Activated T-helper 1 cell treated with anti-CD3 and anti-CD28 coated beads, Interleukin-12 subunit alpha, Interleukin-12 subunit beta, Interleukin-2, Interleukin-4 antibody, amounts not matched to agents 30 ng/mL and 10 ng/mL and 1 ng/mL, durations not matched to agents 14 hours and 24 hours and 36 hours (primary cell): ENCODE measurements around the gene NIPAL3. TPM values are rescaled to one million over a fixed set of nuclear protein-coding genes. Genes with fewer than 3 reads are reported as not detected.
"Not testable (repeated sequence)": the region's sequence is repeated elsewhere in the genome, so short reads cannot be mapped to it uniquely, and the experiment has no call there.

ENCODE experiments used
- DNase-seq: peaks from one replicate; pipeline ENCODE4 v3.0.0; 2021; ENCODE audit warnings: low spot score
- H3K27ac Mint-ChIP-seq: one replicate; pipeline ENCODE4 v1.8.0; 2021; ENCODE audit warnings: mild to moderate bottlenecking, mixed read lengths
- H3K27me3 Mint-ChIP-seq: one replicate; pipeline ENCODE4 v1.8.0; 2022; ENCODE audit warnings: mild to moderate bottlenecking, moderate library complexity, mixed read lengths; ENCODE audit not compliant: insufficient read depth
- H3K36me3 Mint-ChIP-seq: one replicate; pipeline ENCODE4 v1.8.0; 2021; ENCODE audit warnings: low read depth, mixed read lengths
- H3K4me1 Mint-ChIP-seq: one replicate; pipeline ENCODE4 v1.8.0; 2021; ENCODE audit warnings: low read depth, mixed read lengths
- H3K4me3 Mint-ChIP-seq: one replicate; pipeline ENCODE4 v1.8.0; 2021; ENCODE audit warnings: mild to moderate bottlenecking, moderate library complexity, mixed read lengths
- H3K9me3 Mint-ChIP-seq: one replicate; pipeline ENCODE4 v1.8.0; 2021; ENCODE audit warnings: mixed read lengths
- intact Hi-C: fragments of 100-400 bp; cut with micrococcal nuclease; formaldehyde crosslinking; loops from one replicate; pipeline ENCODE4 v1.15.1; 2024
- total RNA-seq: library from RNA; stranded (reverse); gene quantifications from 2 replicates; pipeline ENCODE4 v1.2.3, GENCODE V29; 2022

Gene NIPAL3
- total RNA-seq, 1 donor from 2014 or later = 23.5 TPM

DNA sequence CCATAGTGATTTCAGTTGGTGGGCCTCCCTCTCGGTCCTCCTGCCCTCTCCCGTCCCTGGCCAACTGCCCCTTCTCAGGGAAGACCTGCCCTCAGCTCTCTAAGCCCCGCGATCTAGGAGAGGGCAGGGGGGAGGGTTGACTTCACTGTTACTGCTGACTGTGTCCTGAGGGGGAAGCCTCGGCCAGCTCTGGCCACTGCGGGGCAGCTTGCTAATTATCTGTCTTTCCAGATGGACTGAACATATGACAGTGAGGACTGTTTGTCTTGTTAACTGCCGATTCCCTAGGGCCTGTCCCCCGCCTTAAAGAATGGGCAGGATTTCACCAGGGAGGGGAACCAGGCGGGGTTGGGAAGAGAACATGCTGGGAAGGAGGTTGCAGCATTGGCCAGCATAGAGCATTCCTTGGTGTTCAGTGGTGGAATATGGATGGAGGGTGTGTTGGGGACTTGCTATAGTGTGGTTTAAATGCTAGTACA lies 22.9 kb downstream of the NIPAL3 start:
- no peak for DNase-seq
- intact Hi-C loops = no loop called here
- Mint-ChIP-seq H3K9me3 (no peaks in the 10 kb centered on the region), H3K36me3 (peaks cover 17% of the 10 kb centered on the region), H3K4me3 (no peak overlapping the region), H3K27ac (no peak overlapping the region), H3K4me1 (no peaks in the 10 kb centered on the region), H3K27me3 (no peaks in the 10 kb centered on the region)

DNA sequence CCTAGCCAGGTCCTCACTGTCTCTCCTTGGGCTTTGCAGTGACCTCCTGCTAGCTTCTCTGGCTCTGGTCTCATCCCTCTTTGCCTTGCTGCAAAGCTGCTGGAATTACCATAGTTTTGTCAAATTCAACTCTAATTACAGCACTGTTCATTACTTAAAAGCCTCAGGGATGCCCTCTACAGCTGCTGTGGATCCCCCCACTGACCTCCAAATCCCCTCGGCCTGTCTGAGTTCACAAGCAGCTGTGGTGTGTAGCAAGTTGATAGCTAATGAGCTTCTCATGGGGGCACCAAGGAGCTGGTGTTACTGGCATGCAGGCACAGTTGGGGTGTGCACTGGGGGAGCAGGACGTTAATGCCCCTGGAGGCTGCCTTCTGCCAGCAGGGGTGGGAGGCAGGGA lies 24.8 kb downstream of the NIPAL3 start:
- Mint-ChIP-seq H3K9me3 (no peaks in the 10 kb centered on the region), H3K27me3 (no peaks in the 10 kb centered on the region), H3K27ac (no peak overlapping the region), H3K36me3 (peaks cover 20% of the 10 kb centered on the region), H3K4me3 (no peak overlapping the region), H3K4me1 (no peaks in the 10 kb centered on the region)
- DNase-seq = no peak
- intact Hi-C loops = no loop called here

DNA sequence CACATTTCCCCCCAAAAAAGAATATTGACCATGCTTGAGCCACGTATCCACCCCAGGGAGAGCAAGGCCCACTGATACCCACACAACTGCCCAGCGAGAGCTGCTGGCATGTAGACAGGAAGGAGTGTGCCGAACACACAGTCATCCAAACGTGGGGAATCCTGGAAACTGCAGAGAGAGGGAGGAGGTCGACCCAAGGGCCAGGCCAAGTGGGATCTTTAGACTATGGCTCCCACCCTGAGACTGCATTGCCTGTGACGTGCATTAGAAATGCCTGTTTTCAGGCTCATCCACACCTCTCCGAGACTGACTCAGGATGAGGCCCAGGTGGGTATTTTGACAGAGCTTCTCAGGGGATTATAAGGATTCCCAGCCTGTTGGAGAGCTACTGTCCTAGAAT lies 25.9 kb downstream of the NIPAL3 start:
- DNase-seq = no peak
- Mint-ChIP-seq H3K36me3 (peaks cover 21% of the 10 kb centered on the region), H3K27me3 (no peaks in the 10 kb centered on the region), H3K4me1 (no peaks in the 10 kb centered on the region), H3K4me3 (no peak overlapping the region), H3K9me3 (no peaks in the 10 kb centered on the region), H3K27ac (no peak overlapping the region)
- intact Hi-C loops = no loop called here

DNA sequence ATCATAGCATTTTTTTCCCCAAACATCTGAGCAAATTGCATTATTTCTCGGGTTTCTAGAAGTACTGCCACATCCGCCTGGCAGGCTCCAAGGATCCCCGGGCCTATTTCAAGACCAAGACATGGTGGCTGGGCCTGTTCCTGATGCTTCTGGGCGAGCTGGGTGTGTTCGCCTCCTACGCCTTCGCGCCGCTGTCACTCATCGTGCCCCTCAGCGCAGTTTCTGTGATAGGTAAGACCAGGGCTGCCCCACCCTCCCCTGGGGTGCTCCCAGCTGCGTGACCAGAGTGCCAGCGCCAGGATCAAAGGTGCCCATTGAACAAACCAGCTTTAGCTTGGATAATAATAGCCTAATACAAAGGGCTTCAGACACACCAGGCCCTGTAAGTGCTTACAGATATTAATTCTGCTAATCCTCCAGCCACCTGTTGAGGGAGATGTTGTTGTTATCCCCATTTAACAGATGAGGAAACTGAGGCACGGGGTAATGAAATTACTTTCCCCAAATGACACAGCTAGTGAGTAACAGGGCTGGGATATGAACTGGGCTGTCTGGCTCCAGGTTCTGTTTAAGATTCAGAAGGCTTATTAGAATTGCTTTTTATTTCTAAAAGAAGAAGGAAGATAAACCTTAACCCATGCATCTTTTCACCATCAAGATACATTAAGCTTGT lies 26.5 kb downstream of the NIPAL3 start:
- no peak for DNase-seq
- Mint-ChIP-seq H3K4me1 (no peaks in the 10 kb centered on the region), H3K36me3 (peaks cover 27% of the 10 kb centered on the region), H3K4me3 (no peak overlapping the region), H3K9me3 (no peaks in the 10 kb centered on the region), H3K27me3 (no peaks in the 10 kb centered on the region), H3K27ac (no peak overlapping the region)
- intact Hi-C loops = no loop called here

DNA sequence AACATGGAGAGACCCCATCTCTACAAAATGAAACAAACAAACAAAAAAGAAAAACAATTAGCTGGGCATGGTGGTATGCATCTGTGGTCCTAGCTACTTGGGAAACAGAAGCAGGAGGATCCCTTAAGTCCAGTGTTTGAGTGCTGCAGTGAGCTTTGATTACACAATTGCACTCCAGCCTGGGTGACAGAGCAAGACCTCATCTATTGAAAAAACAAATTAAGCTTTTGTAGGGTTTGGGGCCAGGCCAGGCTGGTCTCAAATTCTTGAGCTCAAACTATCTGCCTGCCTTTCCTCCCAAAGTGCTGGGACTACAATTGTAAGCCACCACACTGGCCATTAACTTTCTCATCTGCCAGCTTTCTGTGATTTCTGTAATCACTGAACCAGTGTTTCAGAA lies 27.2 kb downstream of the NIPAL3 start:
- intact Hi-C loops = no loop called here
- no peak for DNase-seq
- H3K9me3 Mint-ChIP-seq = no peaks in the 10 kb centered on the region
- no peak overlapping the region for H3K27ac Mint-ChIP-seq
- H3K36me3 Mint-ChIP-seq = peaks cover 28% of the 10 kb centered on the region
- no peak overlapping the region for H3K4me3 Mint-ChIP-seq
- H3K27me3 Mint-ChIP-seq = no peaks in the 10 kb centered on the region
- no peaks in the 10 kb centered on the region for H3K4me1 Mint-ChIP-seq

DNA sequence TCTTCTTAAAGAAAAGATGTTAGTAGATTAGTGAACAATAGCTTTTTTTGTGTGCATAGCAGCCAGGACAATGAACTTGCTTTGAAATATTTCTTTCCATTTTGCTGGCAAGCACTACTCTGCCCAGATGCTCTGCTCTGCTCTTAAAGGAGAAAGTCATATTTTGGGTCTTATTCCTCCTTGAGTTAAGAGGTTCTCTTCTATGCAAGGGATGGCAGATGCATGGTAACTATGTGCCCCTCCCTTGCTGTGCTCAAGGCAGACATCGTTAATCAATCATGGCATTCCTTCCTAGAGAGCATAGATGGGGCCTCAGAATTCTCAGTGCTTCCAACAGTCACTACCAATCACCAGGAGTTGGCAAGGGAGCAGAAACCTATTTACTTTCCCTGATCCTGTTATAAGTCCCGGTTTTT lies 27.6 kb downstream of the NIPAL3 start:
- Mint-ChIP-seq H3K27me3 (no peaks in the 10 kb centered on the region), H3K36me3 (peaks cover 28% of the 10 kb centered on the region), H3K4me1 (no peaks in the 10 kb centered on the region), H3K4me3 (no peak overlapping the region), H3K9me3 (no peaks in the 10 kb centered on the region), H3K27ac (no peak overlapping the region)
- DNase-seq = no peak
- intact Hi-C loops = no loop called here

DNA sequence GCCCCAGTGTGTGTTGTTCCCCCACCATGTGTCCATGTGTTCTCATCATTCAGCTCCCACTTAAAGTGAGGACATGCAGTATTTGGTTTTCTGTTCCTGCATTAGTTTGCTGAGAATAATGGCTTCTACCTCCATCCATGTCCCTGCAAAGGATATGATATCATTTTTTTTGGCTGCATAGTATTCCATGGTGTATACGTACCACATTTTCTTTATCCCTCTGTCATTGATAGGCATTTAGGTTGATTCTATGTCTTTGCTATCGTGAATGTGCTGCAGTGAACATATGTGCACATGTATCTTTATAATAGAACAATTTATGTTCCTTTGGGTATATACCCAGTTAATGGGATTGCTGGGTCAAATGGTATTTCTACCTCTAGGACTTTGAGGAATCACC lies 30.8 kb downstream of the NIPAL3 start:
- H3K27me3 Mint-ChIP-seq, H3K4me1 Mint-ChIP-seq, H3K9me3 Mint-ChIP-seq, H3K27ac Mint-ChIP-seq, intact Hi-C loops, H3K4me3 Mint-ChIP-seq, DNase-seq: not testable (repeated sequence)
- H3K36me3 Mint-ChIP-seq = peaks cover 29% of the 10 kb centered on the region

DNA sequence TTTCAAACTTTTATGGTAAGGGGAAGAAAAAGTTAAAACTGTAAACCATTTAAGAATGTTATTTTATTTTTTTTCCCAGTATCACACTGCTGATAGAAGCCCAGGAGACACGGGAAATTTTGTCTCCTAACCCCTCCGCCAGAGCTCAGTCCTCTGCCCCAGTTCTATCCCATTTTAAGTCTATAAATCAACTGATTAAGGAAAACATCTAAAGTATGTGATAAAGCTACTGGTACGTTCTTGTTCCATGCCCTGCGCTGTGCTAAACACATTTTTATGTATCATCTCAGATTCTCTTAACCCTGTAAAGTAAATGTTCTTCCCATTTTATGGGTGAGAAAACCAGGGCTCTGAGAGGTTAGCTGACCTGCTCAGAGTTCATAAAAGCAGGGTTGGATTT lies 34.7 kb downstream of the NIPAL3 start:
- H3K27me3 Mint-ChIP-seq = no peaks in the 10 kb centered on the region
- no peak for DNase-seq
- intact Hi-C loops = no loop called here
- no peaks in the 10 kb centered on the region for H3K9me3 Mint-ChIP-seq
- no peaks in the 10 kb centered on the region for H3K4me1 Mint-ChIP-seq
- H3K36me3 Mint-ChIP-seq = peaks cover 39% of the 10 kb centered on the region
- no peak overlapping the region for H3K27ac Mint-ChIP-seq
- no peak overlapping the region for H3K4me3 Mint-ChIP-seq

DNA sequence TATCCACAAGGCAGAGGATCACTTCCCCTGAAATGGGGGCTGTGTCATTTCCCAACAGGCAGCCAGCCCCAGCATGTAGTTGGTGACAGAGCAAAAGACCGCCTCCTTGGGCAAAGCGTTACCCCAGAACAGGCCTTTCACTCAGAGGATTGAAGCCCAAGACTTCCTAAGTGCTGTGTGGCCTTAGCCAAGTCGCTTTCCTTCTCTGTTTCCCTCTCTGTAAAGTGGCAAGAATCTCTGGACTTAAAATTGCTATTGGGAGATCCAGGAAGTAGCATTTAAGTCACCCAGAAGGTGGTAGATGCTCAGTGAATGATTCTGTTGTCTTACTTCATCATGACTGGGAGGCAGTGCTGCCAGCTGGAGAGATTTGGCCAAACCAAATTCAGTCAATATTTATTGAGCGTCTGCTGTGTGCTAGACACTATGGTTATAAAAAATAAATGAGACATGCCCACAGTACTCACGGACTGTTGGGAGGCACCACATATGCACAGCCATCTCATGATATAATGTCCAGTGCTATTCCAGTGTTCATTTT lies 35.3 kb downstream of the NIPAL3 start:
- Mint-ChIP-seq H3K27ac (no peak overlapping the region), H3K27me3 (no peaks in the 10 kb centered on the region), H3K4me1 (no peaks in the 10 kb centered on the region), H3K4me3 (no peak overlapping the region), H3K9me3 (no peaks in the 10 kb centered on the region), H3K36me3 (peaks cover 38% of the 10 kb centered on the region)
- intact Hi-C loops = no loop called here
- no peak for DNase-seq

DNA sequence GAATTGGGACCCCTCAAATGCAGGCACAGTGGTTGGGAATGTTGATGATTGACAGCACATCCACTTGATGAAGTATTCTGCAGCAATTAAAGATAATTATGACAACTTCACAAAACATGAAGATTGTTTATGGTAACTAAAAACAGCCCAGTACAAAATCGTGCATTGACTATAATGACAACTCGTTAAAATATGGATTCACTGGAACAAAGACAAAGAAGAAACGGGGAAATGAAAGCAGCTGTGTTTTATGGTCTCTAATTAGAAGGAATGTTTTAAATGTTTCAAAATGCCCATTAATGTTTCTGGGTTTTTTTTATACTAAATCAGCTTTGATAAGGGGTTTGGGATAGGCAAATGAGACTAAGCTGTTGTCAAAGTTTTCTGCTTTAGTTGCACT lies 36.1 kb downstream of the NIPAL3 start:
- Mint-ChIP-seq H3K27me3 (no peaks in the 10 kb centered on the region), H3K36me3 (peaks cover 36% of the 10 kb centered on the region), H3K9me3 (no peaks in the 10 kb centered on the region), H3K27ac (no peak overlapping the region), H3K4me1 (no peaks in the 10 kb centered on the region), H3K4me3 (no peak overlapping the region)
- no peak for DNase-seq
- intact Hi-C loops = no loop called here

DNA sequence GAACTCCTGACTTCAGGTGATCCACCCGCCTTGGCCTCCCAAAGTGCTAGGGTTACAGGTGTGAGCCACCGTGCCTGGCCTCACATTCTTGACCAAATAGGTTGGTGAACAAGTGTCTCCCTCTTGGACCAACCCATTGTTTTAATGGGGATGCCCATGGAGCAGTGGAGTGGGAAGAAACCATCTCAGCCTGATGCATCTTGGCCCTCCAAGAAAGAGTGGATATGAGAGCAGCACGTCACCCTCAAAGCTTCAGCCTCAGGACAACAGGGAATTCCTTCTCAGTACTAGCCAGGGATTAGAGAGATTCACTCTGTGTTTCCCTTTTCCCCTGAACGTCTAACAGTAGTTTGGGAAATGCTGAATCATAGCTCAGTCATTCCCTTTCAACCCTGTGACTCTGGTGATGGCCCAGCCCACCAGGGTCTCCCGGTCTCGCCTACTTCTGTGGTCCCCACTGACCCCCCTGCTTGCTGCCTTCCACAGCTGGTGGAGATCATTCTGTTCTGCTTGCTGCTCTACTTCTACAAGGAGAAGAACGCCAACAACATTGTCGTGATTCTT lies 37.4 kb downstream of the NIPAL3 start:
- DNase-seq = no peak
- H3K27me3 Mint-ChIP-seq = no peaks in the 10 kb centered on the region
- H3K4me3 Mint-ChIP-seq = no peak overlapping the region
- peaks cover 40% of the 10 kb centered on the region for H3K36me3 Mint-ChIP-seq
- no peaks in the 10 kb centered on the region for H3K4me1 Mint-ChIP-seq
- no peaks in the 10 kb centered on the region for H3K9me3 Mint-ChIP-seq
- intact Hi-C loops = no loop called here
- no peak overlapping the region for H3K27ac Mint-ChIP-seq

DNA sequence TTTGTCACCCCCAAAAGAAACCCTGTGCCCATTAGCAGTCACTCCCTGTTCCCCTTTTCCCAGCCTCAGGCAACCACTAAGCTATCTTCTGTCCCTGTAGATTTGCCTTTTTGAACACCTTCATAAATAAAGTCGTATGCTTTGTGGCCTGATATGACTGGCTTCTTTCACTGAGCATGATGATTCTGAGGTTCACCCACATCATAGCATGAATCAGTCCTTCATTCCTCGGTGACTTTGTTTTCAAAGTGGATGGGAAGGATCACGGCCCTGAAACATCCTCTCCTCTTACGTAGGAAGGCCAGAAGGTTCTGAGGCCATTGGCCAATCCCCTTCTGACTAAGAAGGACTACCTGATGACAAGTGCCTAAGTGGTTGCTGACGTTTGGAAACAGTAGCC lies 39.1 kb downstream of the NIPAL3 start:
- Mint-ChIP-seq H3K27me3 (no peaks in the 10 kb centered on the region), H3K4me1 (no peaks in the 10 kb centered on the region), H3K9me3 (no peaks in the 10 kb centered on the region), H3K36me3 (peaks cover 46% of the 10 kb centered on the region), H3K4me3 (no peak overlapping the region), H3K27ac (no peak overlapping the region)
- intact Hi-C loops = no loop called here
- no peak for DNase-seq

DNA sequence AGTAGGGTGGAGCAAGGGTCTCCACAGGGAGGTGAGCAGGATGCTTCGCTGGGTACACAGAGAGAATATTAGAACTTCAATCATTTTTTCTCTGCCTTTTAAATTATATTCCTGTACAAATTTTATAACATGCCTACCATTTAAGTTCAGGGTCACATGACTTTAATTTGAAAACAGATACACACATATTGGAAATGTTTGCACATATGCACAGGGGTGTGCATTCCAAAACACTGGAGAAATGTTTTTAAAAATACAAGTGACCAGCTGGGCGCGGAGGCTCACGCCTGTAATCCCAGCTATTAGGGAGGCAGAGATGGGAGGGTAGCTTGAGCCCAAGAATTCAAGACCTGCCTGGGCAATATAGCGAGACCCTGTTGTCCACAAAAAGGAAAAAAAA lies 39.7 kb downstream of the NIPAL3 start:
- no peak for DNase-seq
- H3K4me1 Mint-ChIP-seq = no peaks in the 10 kb centered on the region
- intact Hi-C loops = no loop called here
- no peak overlapping the region for H3K27ac Mint-ChIP-seq
- peaks cover 49% of the 10 kb centered on the region for H3K36me3 Mint-ChIP-seq
- H3K27me3 Mint-ChIP-seq = no peaks in the 10 kb centered on the region
- no peak overlapping the region for H3K4me3 Mint-ChIP-seq
- peaks cover 5% of the 10 kb centered on the region for H3K9me3 Mint-ChIP-seq
